Hematopoietic multipotent progenitor cell treated with erythropoietin and hydrocortisone succinate and interleukin-3 and kit ligand, for 4 days (in vitro differentiated cells): Measurements from ENCODE around the gene RAD51B.

Experiments
- DNase-seq: peaks from one replicate; pipeline ENCODE4 v3.0.0-alpha.2; 2015

RAD51B gene

DNA sequence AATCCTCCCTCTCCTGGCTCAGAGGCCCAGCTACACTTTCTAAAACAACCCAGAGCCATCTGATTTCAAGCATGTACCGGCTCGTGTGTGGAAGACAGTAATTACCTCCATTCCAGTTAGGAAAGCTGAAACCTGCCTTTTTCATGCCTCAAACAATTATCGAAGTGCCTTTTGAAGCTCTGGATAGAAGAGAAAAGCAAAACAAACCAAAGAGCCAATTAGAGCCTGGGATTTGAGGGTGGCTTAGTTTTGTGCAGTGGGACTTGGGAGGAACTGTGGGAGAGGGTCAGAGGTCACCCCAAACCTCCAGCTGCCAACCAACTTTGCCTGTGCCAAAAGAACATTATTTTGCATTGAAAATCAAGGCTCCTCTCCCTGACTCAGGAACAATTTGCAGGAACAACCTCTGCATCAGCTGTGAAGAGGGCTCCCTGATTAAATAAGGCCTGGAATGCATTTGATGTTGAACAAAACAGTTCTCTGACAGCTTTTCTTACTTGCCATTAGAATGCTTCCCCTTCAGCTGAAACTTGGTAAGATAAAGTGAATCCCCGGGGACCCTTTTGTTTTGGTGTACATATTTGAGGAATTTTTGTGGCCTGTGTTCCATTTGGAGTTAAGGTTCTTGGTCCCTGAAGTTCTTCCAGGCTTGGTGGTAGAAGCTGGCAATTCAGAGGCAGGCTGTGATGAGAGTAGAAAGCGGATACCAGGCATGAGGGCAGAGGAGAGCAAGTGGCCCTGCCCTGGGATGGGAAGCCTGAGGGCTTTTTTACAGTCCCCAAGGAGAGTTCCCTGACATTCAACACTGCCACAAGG is 703.1 kb downstream of the RAD51B start:
- DNase-seq: no peak

DNA sequence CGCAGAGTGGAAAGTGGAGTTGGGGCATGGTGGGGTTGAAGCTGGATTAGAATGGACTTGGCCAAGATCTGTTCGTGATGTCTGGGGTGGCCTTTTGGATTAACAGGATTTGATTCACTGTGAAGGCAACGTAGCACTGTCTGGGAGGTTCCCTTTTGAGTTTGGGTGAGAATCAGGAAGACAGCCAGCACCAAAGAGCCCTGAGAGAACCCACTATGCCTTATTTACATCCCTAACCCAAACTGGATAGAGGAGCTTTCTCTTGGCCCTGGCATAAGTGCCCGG is 703.7 kb downstream of the RAD51B start:
- DNase-seq: no peak

DNA sequence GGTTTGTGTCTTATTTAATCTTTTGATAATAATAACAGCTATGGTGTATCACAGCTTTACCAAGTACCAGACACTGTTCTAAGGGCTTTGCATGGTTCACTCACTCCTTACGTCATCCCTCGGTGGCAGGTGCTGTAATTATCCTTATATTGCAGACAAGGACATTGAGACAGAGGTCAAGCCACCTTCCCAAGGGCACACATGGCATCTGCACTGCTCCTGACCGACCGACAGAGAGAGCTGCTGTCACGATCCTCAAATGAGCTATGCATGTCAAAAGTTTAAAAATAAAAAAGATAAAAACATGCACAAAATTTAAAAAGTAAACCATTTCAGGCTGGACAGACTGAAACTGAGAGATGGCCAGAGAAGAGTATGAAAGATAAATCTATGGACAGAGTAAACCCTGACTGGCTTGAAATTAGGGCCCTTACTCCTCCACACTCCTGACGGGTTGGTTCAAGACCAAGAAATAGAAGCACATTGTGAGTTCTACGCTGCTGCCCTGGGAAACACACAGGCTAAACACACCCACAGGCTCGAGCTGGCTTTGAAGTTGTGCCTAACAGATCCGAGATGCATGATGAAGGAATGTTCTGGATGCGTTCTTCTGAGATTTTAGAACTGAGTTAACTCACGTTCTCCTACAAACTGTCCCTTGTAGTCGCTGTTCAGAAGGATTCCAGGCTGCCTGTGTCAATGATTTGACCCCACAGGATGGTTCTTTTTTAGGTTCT is 704.6 kb downstream of the RAD51B start:
- no peak for DNase-seq

DNA sequence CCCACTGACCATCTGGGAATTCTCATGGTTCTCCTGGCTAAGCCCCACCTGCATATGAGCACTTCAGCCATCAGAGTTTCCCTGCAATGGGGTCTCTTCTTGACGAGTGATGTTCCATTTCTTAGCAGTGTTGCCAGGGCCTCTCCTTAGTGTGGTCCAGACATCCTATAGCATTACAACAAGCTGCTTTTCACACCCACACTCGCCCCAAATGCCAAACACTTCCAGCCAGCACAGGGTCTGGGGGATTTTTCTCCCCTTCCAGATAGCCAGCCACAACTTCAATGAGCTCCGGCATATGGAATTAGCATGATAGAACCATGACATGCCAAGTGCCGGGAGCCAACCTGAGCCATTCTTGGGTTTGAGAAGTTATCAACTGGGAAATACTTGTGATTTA is 705.9 kb downstream of the RAD51B start:
- DNase-seq: no peak

DNA sequence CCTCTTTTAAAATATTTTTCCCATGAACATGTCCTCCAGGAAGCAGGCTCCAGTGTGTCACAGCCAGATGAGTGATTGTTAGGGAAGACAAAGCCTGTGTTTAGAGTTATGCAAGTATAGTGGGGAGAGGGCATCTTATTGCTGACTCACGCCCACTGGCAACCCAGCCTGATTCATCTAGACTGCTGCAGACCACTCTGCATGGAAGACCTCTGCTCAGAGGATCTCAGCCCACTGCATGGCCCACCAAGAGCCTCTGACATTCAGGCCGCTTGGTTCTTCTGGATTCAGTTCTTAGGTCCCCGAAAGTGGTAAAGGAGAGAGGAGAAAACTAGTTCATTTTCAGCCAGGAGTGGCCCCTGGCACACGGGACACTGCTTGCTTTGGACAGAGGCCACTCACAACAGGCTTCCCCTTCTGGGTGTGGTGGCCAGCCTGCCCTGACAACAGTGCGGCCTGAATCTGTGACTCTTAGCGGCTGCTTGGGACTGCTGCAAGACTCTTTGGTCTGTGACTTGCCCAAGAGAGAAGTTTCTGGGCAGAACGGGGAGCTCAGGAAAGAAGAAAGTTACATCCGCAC is 707.0 kb downstream of the RAD51B start:
- peak; percentile 5 for DNase-seq

DNA sequence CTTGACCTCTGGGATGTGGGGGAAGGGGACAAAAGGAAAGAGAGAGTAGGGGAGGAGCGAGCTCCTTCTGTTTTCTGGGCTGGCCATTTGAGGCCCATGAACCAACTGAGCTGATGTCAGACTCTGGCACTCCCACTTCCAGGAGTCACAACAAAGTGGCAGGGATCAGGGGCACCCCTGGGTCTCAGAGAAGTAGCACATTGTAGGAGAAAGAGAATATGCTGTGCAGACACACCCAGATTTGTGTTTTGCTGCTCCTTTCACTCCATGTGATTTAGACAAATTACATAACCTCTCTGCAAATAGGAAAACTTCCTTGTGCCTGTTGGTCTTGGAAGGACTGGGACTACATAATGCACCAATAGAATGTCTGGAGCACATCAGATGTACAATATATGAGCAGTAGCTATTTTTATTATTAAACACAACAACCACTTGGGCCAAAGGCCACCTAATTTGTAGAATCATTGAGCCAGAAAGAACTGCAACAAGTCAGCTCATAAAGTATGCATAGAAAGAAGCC is 707.8 kb downstream of the RAD51B start:
- DNase-seq: no peak

DNA sequence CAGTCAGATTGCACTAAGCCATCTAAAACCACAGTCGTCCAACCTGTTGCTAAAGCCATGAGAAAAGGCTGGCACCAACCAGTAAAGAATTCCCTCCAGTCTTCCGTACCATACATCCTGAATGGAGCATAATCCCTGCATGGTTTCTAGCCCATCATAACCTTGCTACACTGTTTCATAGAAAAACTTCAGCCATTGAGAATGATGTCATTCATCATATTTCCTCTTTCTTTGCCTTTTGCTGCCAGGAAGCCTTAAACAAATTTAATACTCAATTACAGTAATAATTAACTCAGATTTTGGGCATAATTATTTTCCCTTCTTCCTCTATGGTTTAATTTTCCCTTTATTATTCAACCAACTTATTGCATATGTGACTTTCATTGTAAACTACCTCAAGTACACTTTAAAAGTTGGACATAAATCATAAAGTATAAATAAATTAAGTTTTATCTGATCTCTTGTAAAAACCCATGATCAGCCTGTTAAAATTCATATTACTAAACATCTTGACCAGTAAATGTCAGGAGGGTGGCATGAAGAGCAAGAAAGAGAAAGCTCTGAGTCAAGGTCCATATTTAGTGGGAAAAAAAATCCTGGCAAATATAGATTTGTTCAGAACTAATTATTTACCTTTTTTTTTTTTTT is 708.6 kb downstream of the RAD51B start:
- DNase-seq: no peak

DNA sequence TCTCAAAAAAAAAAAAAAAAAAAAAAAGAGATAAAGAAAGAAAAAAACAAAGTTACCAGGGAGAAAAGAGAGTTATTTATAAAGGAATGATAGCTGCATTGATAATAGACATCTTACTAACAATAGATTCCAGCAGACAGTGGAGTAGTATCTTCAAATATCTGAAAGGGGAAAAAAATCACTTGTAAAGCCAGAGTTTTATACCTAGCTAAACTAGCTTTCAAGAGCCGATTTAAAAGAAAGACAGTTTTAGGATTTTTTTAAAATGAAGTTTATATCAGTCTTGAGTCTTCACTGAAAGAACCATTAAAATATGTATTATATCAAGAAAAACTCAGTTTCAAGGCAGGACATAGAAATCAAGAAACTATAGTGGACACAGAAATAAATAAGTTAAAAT is 710.9 kb downstream of the RAD51B start:
- DNase-seq: no peak

DNA sequence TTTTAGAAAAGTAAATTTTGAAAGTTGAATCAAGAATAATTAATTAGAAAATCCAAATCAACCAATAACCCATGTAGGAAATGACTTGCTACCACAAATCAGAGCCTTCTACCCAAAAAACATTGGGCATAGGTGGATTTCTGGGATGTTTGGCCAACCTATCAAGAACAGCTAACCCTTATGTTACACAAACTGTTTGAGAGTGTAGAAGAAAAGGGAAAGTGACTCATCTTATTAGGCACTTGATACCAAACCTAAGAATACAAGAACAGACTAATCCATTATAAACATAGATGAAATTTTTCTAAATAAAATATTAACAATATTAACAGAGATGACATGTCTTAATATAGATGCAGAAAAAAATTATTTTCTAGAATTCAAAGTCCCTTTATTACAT is 712.9 kb downstream of the RAD51B start:
- no peak for DNase-seq

DNA sequence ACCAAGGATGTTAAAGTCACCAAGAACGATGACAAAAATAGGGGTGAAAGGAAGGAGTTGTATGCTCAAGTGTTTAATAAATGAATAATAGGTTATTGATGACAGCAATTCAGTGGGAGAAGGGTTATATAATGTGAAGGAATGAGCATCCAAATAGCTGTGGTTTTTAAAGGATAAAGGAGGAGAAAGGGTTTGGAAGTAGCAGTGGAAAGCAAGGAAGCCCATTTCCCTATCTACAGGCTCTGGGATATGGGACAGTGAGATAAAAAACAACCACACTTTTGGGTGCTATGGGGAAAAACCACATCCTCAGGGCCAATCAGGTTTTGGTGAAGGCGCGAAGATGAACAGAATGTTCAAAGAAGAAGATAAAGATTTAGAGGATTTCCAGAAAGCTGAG is 714.7 kb downstream of the RAD51B start:
- DNase-seq: no peak

DNA sequence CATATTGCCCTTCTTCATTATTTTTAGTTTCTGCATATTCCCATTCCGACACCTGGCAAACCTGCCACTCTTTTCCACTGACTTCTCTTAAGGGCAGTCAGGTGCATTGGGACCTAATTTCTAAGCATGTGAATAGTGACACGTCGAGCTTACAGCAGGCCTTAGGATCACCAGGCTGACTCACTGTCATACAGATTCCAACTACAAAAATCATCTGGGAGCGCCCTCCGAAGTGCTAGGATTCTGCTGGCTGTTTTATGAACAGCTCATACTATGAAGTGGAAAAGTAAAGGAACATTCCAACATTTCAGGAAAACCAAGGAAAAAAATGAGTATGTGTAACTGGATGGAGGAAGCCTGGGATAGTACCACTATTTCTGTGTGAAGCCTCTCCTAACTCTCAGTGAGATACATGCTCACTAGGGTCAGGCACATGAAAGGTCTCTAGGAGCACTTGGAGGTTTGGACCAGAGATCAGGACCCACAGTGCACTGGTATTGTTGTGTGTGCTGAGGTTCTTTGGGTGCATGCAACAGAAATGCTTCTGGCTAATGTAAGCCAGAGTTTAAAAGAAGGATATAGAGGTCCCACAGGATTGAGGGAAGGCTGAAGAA is 715.9 kb downstream of the RAD51B start:
- DNase-seq: no peak

DNA sequence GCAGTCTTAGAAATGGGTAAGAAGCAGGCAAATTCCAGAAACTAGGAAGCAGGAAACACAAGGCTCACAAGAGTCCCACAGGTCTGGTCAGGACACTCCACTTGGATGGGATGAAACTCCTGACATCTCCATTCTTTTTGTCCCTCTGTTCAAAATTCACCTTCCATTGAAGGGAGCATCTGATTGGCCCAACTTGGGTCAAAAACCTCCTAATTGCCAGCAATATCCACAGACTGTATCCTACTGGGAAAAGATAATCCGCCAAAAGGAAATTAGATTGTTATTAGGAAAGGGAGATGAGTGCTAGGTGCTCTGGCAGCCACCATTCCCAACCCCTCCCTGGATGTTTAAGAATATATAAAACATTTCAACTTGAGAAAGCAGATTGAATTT is 716.4 kb downstream of the RAD51B start:
- no peak for DNase-seq

DNA sequence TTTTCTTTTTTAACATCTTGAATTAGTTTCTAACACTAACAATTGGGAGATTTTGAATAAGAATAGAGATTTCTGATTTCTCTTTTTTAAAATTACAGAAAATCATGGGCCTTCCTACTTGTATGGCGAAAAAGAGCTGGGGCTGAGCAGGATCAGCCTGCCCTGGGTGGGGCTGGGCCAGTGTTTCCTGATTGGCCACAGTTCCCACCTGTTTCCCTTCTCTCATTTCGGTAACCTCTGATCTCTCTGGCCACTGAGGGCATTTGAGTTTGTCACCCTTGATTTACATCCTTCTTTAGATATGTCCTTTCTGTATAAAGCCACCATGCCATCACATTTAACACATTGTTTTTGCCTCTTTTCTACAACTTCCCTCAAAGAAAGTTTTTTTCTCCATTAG is 719.1 kb downstream of the RAD51B start:
- no peak for DNase-seq

DNA sequence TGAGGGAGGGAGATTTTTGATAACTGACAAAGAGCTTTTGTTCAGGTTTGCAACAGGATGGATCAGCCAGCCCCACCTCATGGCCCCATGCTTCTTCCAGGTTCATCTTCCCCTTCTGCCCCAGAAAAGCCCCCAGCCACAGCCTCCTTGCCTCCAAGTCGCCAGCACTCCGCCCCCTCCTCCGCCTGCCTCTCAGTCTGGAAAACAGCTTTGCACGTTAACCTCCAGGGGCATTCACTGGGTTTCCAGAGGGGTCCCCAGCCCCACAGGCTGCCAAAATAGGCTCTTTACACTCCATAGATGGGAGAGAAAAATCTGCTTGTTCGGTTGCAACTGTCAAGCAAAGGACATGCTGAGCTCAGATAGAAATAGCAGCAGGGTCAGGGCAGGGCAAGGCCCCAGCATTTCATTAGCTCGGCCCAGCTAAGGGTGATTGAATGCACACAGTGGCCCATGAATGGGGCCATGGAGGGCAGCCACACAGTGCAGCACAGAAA is 719.7 kb downstream of the RAD51B start:
- DNase-seq: no peak

DNA sequence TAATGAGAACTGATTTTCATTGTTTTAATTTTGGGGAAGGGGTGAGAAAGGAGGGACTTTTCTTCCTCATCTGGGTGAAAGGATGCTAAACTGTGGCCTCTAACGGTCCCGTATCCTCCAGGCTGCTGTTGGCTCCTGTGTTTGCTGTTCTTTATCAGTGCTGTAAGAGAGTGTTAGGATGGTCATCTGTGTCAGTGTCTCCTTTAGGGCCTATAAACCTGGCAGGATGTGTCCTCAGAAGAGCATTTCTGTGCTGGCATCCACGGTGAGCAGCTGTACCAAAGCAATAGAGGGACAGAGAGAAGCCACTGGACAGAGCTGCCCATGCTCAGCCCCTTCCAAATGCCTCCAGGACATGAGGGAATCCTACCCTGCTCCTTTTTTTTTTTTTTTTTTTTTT is 720.2 kb downstream of the RAD51B start:
- DNase-seq: no peak

DNA sequence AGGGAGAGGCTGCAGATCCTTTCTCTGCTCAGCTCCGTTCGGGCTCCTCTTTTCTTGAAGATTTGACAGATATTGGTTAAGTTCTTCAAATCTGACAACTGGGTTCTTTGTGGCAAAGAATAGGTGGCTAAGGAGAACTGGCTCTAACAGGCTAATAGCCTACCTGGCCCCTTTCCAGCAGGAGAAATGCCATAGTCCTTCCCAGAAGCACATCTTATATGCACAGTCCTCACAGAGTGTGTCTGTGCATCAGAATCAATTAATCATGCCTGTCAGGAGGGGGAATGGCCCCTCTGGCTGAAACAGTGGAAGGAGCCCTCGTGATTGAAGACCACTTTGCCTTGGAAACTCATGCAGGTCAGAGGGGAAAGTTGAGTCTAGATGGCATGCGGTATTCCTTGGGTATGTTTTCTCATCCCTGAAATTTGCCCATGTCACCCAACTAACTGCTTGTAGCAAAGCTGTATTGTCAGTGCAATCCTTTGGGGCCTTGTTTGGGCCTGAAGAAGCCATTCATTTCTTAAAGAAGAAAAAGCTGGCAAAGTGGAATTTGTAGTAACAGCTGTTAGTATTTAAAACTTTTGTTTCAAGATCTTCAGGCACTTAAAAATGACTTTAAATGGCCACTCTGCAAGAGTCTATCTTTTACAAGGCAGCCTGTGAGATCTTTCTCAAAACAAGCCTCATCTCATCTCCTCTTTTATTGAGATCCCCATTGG is 721.8 kb downstream of the RAD51B start:
- no peak for DNase-seq

DNA sequence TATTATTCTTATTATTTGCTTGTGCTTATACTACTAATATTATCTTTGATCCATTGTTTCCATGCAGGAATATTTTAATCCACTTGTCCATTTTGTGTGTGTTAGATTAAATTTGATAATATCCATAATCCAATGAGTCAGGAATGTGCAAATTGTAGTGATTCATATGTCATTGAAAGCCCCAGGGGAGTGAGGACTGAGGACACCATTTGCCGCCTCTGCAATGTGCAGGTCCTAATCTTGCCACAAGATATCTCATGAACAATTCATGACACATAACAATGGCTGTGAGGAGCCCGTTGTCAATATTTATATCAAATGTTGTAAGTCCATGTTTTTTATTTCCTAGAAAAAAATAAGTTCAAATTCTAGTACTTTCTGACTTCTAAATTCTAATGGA is 722.8 kb downstream of the RAD51B start:
- no peak for DNase-seq

DNA sequence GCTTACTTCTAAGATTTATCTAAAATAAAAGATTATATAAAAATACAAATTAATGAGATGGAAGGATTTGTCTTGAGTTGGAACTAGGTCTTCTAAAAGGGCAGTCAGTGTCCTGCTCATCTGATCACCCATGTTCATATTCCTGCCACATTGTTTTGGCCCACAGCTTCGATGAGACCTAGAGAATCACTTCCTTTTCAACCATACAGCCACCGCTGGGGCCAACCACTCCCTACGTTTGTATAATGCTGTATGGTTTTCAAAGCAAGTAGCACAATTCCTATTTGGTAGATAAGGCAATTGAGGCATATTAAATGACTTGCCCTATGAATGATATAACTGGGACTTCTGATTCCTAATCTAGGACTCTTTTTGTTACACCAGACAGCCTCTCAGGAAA is 723.9 kb downstream of the RAD51B start:
- no peak for DNase-seq

DNA sequence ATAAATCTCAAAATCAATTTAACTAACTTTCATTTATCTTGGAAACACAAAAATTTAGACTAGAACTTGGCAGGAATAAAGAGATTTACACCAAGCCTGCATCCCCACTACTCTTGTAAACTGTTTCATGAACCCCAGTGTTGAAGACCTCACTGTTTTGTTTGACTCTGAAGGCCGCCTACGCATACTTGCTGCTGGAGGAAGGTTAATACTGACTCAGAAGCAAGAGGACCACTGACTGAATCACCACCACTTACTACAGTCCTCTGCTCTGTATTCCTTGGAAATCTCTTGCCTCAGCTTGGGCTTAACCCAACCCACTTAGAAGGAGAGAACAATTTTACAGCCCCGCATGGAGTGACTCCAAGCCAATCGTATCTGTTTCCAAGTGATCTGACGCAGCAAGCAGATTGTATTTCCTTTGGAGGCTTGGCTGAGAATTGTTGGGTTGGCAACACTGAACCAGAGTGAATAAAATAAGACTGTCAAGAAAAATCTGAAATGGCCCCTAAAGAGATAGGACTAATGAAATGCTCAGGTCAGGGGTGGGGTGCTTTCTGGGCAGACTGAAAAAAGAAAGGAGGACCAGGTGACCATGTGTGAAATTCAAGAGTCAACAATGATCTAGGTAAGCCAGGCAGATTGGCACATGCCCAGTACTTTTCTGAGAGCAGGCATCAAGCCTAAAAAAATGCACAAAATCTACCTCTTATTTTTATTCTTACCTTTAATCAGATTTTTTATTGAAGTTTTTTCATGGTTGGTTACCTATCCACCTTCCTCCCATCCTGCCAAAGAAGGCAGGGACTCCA is 724.7 kb downstream of the RAD51B start:
- no peak for DNase-seq

DNA sequence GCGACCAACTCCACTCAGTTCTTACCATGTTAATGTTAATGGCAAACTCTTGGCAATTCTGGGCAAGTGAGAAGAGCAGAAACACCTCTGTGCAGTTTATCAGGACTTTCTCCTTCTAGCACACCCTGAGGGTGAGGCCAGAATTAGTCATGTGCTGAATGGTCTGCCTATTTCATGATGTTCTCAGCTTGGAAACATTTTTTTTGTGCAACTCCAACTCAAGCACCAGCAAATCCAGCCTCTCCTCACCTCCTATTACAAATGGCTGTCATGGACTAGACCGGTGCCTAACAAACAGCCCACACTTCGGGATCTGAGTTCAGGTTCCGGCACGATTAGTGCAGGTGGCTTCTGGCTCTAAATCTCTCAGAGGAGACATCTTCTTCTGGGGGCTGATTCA is 727.3 kb downstream of the RAD51B start:
- no peak for DNase-seq
